WTC11 (cell line): ENCODE measurements around the gene ICA1. TPM values are rescaled to one million over a fixed set of nuclear protein-coding genes. Genes with fewer than 3 reads are reported as not detected.

Experiments
- ATAC-seq: fragments of 200-7000 bp; cut with Tn5 transposase; 2 replicates; pipeline ENCODE4 v1.10.0; 2021; ENCODE audit warnings: mild to moderate bottlenecking, moderate library complexity
- CTCF ChIA-PET: fragments of 300-600 bp; sonication (Branson Sonifier 250); formaldehyde crosslinking; loops from one replicate; lab custom pipeline; 2021; ENCODE audit warnings: antibody characterized with exemption; lab: Charles Lee
- POLR2A ChIA-PET: fragments of 350-600 bp; sonication (Branson Sonifier 250); formaldehyde crosslinking; loops from one replicate; lab custom pipeline; 2021; ENCODE audit warnings: antibody characterized with exemption; lab: Charles Lee
- DNase-seq: peaks from one replicate; pipeline ENCODE4 v3.0.0; 2021; ENCODE audit warnings: low spot score
- H3K27ac Mint-ChIP-seq: 2 replicates; pipeline ENCODE4 v1.8.0; 2021; ENCODE audit warnings: mixed read lengths
- H3K27me3 Mint-ChIP-seq: 2 replicates; pipeline ENCODE4 v1.8.0; 2021; ENCODE audit warnings: low read depth, mild to moderate bottlenecking, moderate library complexity, mixed read lengths
- H3K36me3 Mint-ChIP-seq: 2 replicates; pipeline ENCODE4 v1.8.0; 2021; ENCODE audit warnings: mixed read lengths
- H3K4me1 Mint-ChIP-seq: 2 replicates; pipeline ENCODE4 v1.8.0; 2022; ENCODE audit warnings: mixed read lengths
- H3K4me3 Mint-ChIP-seq: 2 replicates; pipeline ENCODE4 v1.8.0; 2021; ENCODE audit warnings: mild to moderate bottlenecking, moderate library complexity, mixed read lengths
- H3K9me3 Mint-ChIP-seq: 2 replicates; pipeline ENCODE4 v1.8.0; 2021; ENCODE audit warnings: mixed read lengths
- AR ChIP-seq: fragments of 250-450 bp; sonication (Bioruptor Pico); IDR thresholded peaks from 2 replicates; pipeline ENCODE4 v1.9.0; 2021; ENCODE audit warnings: mild to moderate bottlenecking
- ATF6 ChIP-seq: sonication (generic); formaldehyde crosslinking; IDR thresholded peaks from 2 replicates; pipeline ENCODE4 v1.8.1; 2023; ENCODE audit warnings: mild to moderate bottlenecking, missing genetic modification reagents
- E2F5 ChIP-seq: sonication (generic); formaldehyde crosslinking; IDR thresholded peaks from 2 replicates; pipeline ENCODE4 v1.8.1; 2022; ENCODE audit warnings: mild to moderate bottlenecking, moderate library complexity, missing genetic modification reagents
- EMX1 ChIP-seq: fragments of 250-450 bp; sonication (Bioruptor Pico); IDR thresholded peaks from 2 replicates; pipeline ENCODE4 v1.8.0; 2021; ENCODE audit warnings: mild to moderate bottlenecking
- FOXJ3 ChIP-seq: sonication (generic); formaldehyde crosslinking; IDR thresholded peaks from 2 replicates; pipeline ENCODE4 v1.9.0; 2021; ENCODE audit warnings: missing genetic modification reagents, mild to moderate bottlenecking, borderline replicate concordance
- GABPB1 ChIP-seq: sonication (generic); formaldehyde crosslinking; IDR thresholded peaks from 2 replicates; pipeline ENCODE4 v1.8.1; 2023; ENCODE audit warnings: mild to moderate bottlenecking, missing genetic modification reagents
- GRHL2 ChIP-seq: fragments of 250-450 bp; sonication (Bioruptor Pico); IDR thresholded peaks from 2 replicates; pipeline ENCODE4 v1.8.0; 2022; ENCODE audit warnings: mild to moderate bottlenecking, moderate library complexity; ENCODE audit not compliant: insufficient replicate concordance, severe bottlenecking
- IRF1 ChIP-seq: sonication (generic); formaldehyde crosslinking; IDR thresholded peaks from 2 replicates; pipeline ENCODE4 v1.8.0; 2023; ENCODE audit warnings: missing genetic modification reagents
- IRF2 ChIP-seq: sonication (generic); formaldehyde crosslinking; IDR thresholded peaks from 2 replicates; pipeline ENCODE4 v1.8.0; 2022; ENCODE audit warnings: low read depth, missing genetic modification reagents, borderline replicate concordance
- MAX ChIP-seq: sonication (generic); formaldehyde crosslinking; IDR thresholded peaks from 2 replicates; pipeline ENCODE4 v1.8.0; 2022; ENCODE audit warnings: mild to moderate bottlenecking, missing genetic modification reagents
- MXD4 ChIP-seq: fragments of 250-450 bp; sonication (Bioruptor Pico); IDR thresholded peaks from 2 replicates; pipeline ENCODE4 v1.8.0; 2021; ENCODE audit warnings: mild to moderate bottlenecking, moderate library complexity, borderline replicate concordance
- MYBL2 ChIP-seq: sonication (generic); formaldehyde crosslinking; IDR thresholded peaks from 2 replicates; pipeline ENCODE4 v1.8.1; 2023; ENCODE audit warnings: mild to moderate bottlenecking, moderate library complexity, missing genetic modification reagents
- NR3C1 ChIP-seq: sonication (generic); formaldehyde crosslinking; conservative IDR thresholded peaks from 2 replicates; pipeline ENCODE4 v1.8.1; 2023; ENCODE audit warnings: low read depth, mild to moderate bottlenecking, missing genetic modification reagents
- OVOL2 ChIP-seq: fragments of 250-450 bp; sonication (Bioruptor Pico); IDR thresholded peaks from 2 replicates; pipeline ENCODE4 v1.9.0; 2021; ENCODE audit warnings: mild to moderate bottlenecking, borderline replicate concordance
- TEAD1 ChIP-seq: sonication (generic); formaldehyde crosslinking; IDR thresholded peaks from 2 replicates; pipeline ENCODE4 v1.8.0; 2022; ENCODE audit warnings: mild to moderate bottlenecking, missing genetic modification reagents
- ZBTB21 ChIP-seq: sonication (generic); formaldehyde crosslinking; IDR thresholded peaks from 2 replicates; pipeline ENCODE4 v1.8.1; 2023; ENCODE audit warnings: mild to moderate bottlenecking, missing genetic modification reagents, borderline replicate concordance
- ZNF232 ChIP-seq: sonication (generic); formaldehyde crosslinking; IDR thresholded peaks from 2 replicates; pipeline ENCODE4 v1.8.0; 2022; ENCODE audit warnings: mild to moderate bottlenecking, missing genetic modification reagents
- ZNF532 ChIP-seq: fragments of 250-450 bp; sonication (Bioruptor Pico); IDR thresholded peaks from 2 replicates; pipeline ENCODE4 v1.9.0; 2021; ENCODE audit warnings: mild to moderate bottlenecking, borderline replicate concordance
- ZNF671 ChIP-seq: fragments of 250-450 bp; sonication (Bioruptor Pico); IDR thresholded peaks from 2 replicates; pipeline ENCODE4 v1.8.0; 2021; ENCODE audit warnings: mild to moderate bottlenecking
- ZSCAN18 ChIP-seq: fragments of 250-450 bp; sonication (Bioruptor Pico); IDR thresholded peaks from 2 replicates; pipeline ENCODE4 v2.1.2; 2022; ENCODE audit warnings: mild to moderate bottlenecking, moderate library complexity
- total RNA-seq: library from RNA; stranded (reverse); gene quantifications from 3 replicates; pipeline ENCODE4 v1.2.3, GENCODE V29; 2021

ICA1 gene
- total RNA-seq, 1 experiment from 2014 or later, result 31.2 TPM

GRCh38 chr7:8236780-8237407, 25.1 kb downstream of the ICA1 start (continued):
- TF ChIP-seq ZNF232 (CRISPR knock-in tag), result no peak
- TF ChIP-seq ZBTB21 (CRISPR knock-in tag), result no peak
- TF ChIP-seq ATF6 (CRISPR knock-in tag), result no peak
- TF ChIP-seq MXD4 (CRISPR knock-in tag), result no peak
- TF ChIP-seq IRF1 (CRISPR knock-in tag), result no peak
- no peak for TF ChIP-seq EMX1 (CRISPR knock-in tag)
- TF ChIP-seq OVOL2, result no peak
- TF ChIP-seq E2F5 (CRISPR knock-in tag), result no peak
- no peak for TF ChIP-seq MYBL2 (CRISPR knock-in tag)

GRCh38 chr7:8232999-8233847, 28.7 kb downstream of the ICA1 start:
- Mint-ChIP-seq H3K36me3 (peaks cover 2% of the 10 kb centered on the region), H3K4me1 (no peaks in the 10 kb centered on the region; the same call in 1 of the 2 replicates), H3K27ac (no peak overlapping the region), H3K9me3 (no peaks in the 10 kb centered on the region), H3K27me3 (no peaks in the 10 kb centered on the region), H3K4me3 (no peak overlapping the region)
- ATAC-seq (no peak), DNase-seq (no peak)
- POLR2A ChIA-PET, result no interaction called here
- CTCF ChIA-PET, result no interaction called here
- TF ChIP-seq ATF6 (CRISPR knock-in tag) (no peak), NR3C1 (no peak), TEAD1 (no peak), MAX (no peak), GABPB1 (CRISPR knock-in tag) (no peak), ZSCAN18 (CRISPR knock-in tag) (no peak), IRF2 (no peak), GRHL2 (CRISPR knock-in tag) (no peak), AR (no peak), ZNF671 (CRISPR knock-in tag) (no peak), MYBL2 (CRISPR knock-in tag) (no peak), ZNF532 (CRISPR knock-in tag) (no peak), FOXJ3 (CRISPR knock-in tag) (no peak)
